HG03045 (cell line): ENCODE data around the gene CLIC3.
A peak's percentile ranks its signal among the peaks of the same experiment; 100 is the strongest.
"Not testable (repeated sequence)": the region's sequence is repeated elsewhere in the genome, so short reads cannot be mapped to it uniquely, and the experiment has no call there.

ENCODE experiments used
- ATAC-seq: cut with Tn5 transposase; IDR thresholded peaks from one replicate; pipeline ENCODE4 v1.9.1; 2021; ENCODE audit warnings: mild to moderate bottlenecking, moderate library complexity; ENCODE audit not compliant: unreplicated experiment

The CLIC3 gene

DNA sequence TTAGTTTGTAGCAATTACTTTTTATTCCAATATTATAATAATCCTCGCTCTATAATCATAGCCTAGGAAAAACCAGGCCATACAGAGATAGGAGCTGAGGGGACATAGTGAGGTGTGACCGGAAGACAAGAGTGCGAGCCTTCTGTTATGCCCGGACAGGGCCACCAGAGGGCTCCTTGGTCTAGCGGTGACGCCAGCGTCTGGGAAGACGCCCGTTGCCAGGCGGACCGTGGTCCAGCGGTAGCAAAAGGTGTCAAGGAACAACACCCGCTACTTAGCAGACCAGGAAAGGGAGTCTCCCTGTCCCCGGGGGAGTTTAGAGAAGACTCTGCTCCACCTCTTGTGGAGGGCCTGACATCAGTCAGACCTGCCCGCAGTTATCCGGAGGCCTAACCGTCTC, 7.9 kb upstream of the CLIC3 start:
- ATAC-seq = not testable (repeated sequence)

DNA sequence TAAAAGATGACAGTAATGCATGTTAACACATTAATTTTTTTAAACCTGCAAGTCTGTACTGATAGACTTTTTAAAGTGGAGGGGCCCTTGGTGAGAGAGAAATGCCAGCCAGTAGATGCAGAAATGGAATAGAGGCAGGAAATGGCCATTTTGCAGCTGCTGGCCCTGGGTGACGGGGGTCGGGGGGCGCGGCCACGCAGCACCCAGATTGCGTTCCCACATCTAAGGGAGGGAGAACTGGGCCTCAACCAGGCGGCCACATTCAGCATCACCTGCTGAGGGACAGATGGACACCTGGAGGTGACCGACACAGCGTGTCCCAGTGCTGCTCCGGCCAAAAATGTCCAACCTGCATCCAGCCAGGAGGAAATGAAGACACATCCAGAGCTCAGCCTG, 6.3 kb upstream of the CLIC3 start:
- ATAC-seq = no peak

DNA sequence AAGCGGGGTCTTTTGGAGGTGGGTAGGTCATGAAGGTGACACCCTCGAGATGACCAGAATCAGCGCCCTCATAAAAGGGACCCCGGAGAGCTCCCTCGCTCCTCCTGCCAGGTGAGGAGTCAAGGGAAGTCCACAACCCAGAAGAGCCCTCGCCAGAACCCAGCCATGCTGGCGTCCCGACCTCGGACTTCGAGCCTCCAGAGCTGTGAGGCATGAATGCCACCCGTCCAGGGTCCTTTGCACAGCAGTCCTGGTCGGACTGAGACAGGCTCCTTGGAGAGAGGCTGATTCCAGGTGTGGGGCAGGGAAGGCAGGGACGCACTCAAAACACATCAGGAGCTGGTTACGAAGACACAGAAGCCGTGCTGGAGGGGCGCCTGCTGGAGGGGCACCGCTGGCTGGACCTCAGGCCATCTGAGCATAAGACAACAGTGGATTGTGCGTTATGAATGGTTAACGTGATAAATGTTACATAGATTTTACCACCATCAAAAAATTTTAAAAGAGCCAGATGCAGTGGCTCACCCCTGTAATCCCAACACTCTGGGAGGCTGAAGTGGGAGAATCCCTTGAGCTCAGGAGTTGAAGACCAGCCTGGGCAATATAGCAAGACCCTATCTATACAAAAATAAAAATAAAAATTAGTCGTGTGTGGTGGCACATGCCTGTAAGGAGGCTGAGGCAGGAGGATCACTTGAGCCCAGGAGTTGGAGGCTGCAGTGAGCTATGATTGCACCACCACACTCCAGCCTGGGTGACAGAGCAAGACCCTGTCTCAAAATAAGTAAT, 5.7 kb upstream of the CLIC3 start:
- no peak for ATAC-seq

DNA sequence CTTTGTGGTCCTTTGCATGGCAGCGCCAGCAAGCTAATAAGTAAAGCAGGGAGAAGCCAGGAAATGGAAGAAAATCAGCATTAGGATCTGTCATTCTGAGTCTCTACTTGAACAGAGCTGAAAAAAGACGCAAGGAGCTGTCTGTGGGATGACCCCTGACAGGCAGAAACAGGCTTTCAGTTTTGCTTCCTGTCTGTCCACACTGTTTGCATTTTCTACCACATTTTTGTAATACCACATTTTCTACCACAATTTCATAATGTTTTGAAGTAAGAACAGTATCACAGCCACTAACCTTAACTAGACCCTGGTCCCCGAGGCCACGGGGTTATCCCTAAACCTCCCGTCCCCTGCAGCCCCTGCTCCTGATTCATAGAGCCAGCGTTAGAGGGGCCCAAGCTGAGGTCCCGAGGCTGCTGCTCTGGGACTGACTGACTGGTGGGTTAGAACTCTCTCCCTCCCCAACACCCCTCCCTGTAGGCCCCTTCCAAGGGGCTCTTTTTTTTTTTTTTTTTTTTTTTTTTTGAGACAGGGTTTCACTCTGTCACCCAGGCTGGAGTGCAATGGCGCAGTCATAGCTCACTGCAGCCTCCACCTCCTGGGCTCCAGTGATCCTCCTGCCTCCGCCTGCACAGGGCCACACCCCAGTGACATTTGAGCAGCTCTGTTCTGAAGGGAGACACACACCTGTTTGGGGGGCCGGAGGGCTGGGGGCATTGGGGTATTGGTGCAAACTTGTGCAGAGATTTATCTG, 4.0 kb upstream of the CLIC3 start:
- ATAC-seq = peak; percentile 67

DNA sequence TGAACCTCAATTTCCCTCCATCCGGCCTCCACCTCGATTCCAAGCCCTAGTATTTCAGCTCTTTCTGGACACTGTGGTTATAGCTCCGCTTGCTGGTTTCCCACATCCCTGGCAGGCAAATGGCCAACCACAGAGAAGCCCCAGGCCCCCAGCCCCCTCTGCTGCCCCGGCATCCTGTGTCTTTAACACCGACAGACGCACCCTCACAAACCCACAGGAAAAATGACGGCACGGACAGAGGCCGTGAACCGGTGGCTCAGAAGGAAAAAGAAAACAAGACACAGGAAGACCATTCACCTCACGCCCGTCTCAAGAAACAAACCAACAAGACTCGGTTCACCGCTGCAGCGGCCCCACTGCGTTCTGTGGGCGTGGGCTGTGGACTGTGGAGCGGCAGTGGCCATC, 1.5 kb upstream of the CLIC3 start:
- no peak for ATAC-seq

DNA sequence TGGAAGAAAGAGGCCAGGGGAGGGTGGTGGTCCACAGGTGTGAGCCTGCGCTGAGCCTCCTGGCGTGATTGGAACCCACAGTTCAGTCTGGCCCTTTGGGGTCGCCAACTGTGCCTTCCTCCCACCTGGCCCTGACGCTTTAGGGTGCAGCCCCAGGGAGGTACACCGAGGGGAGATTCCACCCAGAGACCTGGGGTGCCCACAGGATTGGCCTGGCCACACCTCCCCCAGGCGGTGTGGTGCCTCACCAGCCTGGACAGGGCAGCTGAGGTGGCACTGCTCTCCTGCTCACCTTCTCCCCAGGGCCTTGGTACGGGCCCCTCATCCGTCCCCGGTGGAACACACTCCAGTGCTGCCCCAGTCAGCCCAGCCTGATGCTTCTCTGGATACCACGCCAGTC, 1.0 kb upstream of the CLIC3 start:
- no peak for ATAC-seq

DNA sequence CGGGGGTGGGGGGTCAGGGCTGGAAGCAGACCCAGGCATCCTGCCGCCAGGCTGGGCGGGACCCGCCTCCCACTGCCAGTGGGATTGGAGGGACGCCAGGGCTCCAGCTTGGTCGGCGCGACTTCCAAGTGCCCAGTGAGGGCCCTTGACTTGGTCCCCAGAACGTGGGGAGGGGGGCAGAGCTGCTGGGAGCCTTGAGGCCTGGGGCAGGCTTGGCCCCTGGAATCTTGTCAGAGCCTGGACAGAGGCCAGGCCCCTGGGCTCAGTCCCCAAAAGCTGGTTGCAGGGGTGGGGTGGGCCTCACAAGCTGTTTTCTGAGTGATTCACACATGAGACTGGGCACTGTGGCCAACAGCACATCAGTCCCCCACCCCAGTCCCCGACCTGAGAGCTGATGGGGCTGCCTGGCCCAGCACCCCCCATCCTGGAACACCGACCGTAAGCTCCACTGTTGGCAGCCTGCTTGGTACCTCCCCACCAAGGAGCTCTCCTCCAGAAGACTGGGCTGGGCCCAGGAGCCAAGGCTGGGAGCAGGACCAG, 526 bp downstream of the CLIC3 start:
- no peak for ATAC-seq

DNA sequence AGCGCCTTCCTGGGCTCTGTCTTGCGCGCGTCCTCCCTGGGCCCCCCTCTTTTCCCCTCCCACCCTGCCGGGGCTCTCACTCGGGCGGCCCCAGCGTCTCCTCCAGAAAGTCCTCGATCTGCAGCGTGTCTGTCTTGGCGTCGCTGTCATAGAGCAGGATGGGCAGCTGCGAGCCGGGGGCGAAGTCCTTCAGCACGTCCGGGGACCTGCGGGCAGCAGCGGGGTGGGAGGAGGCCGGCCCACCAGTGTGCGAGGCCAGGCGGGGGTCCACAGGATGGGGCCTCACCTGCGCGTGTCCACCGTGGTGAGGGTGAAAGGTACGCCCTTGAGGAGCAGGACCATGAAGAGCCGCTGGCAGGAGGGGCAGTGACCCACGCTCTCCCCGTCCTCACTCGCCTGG, 1.0 kb downstream of the CLIC3 start:
- ATAC-seq = no peak

DNA sequence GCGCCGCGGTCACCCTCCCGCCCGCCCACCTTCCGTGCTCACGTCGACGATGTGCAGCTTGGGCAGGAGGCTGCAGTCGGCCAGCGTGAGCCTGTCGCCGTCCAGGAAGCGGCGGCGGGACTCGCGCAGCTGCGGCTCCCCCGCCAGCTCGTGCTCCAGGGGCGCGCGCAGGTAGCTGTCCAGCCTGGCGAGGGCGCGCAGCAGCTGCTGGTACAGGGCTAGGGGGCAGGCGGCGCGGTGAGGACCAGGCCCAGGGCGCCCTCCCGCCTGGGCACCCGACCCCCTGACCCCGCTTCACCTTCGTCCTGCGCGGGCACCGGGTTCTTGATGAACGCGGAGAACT, 1.5 kb downstream of the CLIC3 start:
- no peak for ATAC-seq

DNA sequence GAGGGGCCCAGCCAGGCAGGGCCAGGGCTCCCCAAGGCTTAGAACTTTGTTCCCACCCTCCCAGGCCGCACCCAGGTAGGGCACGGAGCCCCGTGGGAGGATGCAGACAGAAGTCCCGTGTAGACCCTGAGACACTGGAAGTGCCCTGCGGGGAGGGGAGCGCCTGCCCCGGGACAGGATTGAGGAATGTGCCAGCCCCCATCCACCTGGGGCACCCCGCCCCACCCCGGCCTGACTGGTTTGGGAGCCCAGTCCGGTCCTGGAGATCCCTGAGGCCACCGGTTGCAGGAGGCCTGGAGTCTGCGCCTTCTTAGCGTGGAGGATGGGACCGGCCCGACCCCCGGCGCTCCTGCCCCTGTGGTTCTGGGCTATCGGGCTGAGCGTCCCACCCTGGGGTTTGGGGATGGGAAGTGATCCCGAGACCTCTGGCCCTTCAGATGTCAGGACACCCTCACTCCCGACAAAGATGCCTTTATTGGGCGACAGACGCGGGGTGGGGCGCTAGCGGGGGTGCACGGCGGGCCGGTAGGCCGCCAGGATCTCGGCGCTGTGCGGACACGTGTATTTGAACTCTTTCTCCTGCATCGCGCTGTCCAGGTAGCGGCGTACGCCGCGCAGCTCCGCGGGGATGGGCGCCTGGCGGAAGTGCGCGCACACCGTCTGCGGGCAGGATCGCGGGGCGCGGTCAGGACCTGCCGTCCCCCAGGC, 2.0 kb downstream of the CLIC3 start:
- no peak for ATAC-seq

DNA sequence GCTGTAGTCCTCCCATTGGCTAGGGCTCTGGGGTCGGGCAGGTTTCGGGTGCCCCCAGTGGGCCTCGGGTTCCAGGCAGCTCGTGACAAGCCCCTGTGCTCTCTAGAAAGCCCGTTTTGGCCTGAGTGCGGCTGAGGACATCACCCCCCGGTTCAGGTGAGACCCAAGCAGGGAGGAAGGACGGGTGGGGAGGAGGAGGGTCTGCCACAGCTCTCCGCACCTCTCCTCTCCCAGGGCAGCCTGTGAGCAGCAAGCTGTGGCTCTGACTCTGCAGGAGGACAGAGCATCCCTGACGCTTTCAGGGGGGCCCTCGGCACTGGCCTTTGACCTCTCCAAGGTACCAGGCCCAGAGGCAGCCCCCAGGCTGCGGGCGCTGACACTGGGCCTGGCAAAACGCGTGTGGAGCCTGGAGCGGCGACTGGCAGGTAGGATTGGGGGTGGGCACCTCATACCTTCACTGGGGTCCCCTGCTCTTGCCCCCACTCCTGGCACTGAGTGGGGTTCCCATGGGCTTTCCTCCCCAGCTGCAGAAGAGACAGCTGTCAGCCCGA, 3.5 kb downstream of the CLIC3 start:
- no peak for ATAC-seq

DNA sequence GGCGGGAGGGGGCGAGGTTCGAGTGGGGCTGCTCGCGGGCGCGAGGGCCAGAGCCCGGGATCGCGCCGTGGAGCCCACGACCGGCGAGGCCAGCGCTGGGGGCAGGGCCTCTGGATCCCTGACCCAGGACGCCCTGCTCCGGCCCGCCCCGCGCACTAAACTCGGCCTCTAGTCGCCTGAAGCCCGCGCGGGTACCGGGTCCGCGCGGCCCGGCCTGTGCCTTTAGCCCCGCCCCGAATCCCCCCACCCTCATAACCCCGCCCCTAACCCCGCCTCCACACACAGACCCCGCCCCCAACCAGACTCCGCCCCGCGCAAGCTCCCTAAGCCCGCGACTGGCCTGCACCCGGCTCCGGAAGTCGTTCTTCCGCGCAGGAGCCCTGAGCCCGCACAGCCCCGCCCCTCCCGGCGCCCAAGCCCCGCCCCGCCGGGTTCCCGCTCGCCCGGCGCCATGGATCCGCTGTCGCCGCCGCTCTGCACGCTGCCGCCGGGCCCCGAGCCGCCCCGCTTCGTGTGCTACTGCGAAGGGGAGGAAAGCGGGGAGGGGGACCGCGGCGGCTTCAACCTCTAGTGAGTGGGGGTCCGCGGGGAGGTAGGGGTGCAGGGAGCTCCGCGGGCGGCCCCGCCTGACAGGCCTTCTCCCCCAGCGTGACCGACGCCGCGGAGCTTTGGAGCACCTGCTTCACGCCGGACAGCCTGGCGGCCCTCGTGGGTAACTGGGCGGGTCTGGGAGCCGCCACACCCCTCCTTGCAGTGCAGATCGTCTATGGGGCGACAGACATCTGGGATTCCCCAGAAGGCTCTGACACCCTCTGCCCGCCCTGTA, 4.2 kb downstream of the CLIC3 start, which contains the start of gene PAXX:
Gene PAXX, plus strand, starts transcription at position 430 of the 826 bp plus-strand sequence. Its CDS starts 22 bp downstream, at position 452.
- peak; percentile 79 for ATAC-seq

DNA sequence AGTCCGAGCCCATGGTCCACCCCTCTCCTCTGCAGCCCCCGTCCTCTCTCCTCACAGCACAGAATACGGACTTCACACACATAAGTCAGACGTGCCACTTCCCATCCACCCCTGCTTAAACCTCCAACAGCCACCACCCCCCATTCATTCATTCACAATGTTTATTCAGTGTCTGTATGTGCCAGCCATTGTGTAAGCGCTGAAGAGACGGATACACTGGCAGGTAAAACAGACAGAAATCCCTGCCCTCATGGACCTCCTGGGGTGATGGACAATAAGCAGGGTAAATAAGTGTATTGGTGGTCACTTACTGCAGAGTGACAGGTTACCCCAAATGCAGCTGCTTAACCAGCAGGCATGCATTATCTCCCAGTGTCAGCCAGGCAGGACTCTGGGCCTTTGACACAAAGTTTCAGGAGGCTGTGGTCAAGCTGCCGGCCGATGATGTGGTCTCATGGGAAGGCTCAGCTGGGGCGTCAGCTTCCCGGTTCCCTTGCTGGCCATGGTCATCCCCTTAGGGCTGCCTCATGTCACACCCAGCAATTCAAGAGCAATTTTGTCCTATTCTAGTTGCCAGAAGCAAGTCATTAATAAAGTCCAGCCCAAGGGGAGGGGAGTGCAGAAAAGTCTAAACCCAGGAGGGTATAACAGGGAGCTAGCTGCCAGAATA, 6.0 kb downstream of the CLIC3 start:
- ATAC-seq = no peak

DNA sequence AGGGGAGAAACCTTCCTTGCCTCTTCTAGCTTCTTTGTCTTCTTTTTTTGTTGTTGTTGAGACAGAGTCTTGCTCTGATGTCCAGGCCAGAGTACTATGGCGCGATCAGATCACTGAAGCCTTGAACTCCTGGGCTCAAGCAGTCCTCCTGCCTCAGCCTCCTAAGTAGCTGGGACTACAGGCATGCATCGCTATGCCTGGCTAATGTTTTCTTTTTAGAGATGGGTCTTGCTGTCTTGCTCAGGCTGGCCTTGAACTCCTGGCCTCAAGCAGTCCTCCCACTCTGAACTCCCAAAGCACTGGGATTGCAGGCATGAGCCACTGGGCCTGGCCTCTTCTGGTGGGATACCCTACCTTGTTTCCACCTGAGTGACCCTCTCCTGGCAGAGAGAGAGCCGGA, 7.5 kb downstream of the CLIC3 start:
- ATAC-seq = no peak

DNA sequence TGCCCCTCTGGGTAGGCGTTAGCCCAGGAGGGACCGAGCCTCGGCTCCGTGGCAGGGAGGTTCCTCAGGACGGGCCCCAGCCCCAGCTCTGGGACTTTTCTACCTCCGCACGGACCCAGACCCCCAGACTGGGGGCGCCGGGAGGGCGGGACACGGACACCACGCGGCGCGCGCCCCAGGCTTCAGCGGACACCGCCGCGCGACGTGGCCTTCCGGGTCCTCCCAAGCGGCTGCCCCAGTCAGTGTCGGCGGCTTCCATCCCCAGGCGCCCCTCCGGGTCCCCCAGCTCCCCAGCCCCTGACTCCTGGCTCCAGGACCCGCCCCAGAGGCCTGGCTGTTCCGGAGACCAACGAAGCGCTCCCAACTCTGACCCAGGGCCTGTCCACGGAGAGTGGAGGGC, 10.5 kb downstream of the CLIC3 start:
- ATAC-seq = no peak

DNA sequence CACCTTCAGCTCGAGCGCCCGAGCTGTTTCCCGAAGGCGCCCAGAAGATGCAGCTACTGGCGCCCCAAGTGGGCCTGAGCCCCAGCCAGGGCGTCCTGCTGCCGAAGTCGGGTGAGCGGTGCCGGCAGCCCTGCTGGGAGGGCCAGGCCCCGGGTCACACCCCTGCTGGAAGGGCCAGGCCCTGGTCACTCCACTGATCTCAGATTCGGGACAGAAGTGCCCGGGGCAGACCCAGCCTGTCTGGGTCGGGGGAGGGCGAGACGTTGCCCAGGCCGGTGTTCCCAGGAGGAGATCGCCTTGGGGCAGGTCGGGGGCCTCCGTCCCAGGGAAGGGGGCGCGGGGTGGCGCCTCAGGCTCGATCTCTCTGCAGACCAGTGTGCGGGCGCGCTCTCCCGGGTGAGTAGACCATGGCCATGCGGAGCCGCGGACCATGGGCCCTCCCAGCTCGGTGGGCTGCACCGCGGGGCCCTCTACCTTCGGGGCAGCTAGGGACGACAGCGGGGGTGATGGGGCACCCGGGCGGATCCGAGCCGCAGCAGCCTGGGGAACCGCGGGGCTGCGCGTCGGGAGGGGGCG, 11.3 kb downstream of the CLIC3 start:
- no peak for ATAC-seq

DNA sequence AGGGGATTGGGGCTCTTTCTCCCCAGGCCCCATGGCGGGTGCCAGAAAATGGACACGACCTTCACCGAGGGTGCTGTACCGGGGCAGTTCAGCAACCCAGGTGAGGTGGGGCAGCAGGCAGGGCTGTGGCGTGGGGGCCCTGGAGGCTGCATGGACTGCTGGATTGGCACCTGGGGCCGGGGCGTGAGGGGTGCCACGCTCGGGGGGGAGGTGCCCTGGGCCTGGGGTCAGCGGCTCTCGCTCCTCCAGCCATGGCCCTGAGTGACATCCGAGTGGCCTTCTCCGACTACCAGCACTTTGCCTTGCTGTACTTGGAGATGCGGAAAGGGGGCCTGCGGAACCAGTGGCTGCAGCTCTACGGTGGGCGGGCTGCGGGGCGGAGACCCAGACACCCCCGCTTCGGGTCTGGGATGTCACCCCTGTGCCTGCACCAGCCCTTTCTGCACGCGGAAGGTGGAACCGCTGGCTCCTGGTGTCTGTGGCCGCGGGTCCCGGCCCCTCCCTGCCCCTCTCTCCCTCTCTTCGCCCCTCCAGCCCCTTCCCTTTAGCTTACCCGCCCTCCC, 11.8 kb downstream of the CLIC3 start:
- ATAC-seq = no peak

DNA sequence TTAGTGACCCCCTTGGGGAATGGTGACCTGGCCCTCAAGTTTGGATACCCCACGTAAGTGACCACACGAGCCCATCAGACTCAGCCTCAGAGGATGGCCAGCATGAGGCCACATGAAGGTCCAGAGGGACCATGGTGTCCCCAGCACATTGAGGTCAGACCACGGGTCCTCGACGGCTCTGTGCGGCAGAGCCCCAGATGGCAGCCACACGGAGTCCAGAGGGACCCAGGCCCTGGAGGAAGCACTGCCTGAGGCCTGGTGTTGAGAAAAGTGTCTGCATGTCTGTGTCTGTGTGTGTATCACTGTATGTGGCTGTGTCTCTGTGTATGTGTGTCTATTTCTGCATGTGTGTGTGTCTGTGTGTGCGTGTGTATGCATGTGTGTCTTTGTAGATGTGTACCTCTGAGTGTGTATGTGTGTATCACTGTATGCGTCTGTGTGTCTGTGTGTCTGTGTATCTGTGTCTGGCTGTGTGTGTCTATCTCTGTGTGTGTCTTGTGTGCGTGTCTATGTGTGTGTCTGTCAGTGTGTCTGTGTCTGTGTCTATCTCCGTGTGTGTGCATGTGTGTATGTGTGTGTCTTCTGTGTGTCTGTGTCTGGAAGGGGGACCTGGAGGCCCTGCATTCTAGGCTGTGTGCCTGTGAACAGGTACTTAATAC, 12.6 kb downstream of the CLIC3 start:
- ATAC-seq = no peak

DNA sequence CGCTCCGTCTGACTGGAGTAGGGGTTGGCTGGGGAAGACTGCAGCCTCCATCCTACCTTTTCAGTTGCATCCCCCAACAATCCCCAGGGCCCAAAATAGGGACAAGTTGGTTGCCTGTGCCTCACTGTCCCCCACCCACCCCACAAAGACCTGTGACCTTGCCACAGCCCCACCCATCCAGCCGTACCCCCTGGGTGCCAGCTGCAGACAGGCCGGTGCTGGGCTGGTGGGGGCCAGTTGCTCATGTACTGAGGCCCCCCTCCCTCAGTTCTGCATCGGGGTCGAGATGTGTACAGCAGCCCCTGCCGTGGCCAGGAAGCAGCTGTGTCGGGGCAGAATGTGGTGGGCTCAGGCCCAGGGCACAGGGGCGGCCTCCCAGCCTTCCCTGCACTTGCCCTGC, 13.2 kb downstream of the CLIC3 start:
- no peak for ATAC-seq
